DOHH2 (cell line): ENCODE measurements around the gene SAMD8.

Experiments
- H3F3A ChIP-seq: fragments of 200-600 bp; sonication (generic), shearing (Covaris generic); 2 replicates; pipeline ENCODE4 v1.6.0; 2016; ENCODE audit warnings: antibody characterized with exemption, mild to moderate bottlenecking; ENCODE audit not compliant: control insufficient read depth, insufficient read depth
- H3K27ac ChIP-seq: fragments of 200-600 bp; sonication (generic); 2 replicates; pipeline ENCODE4 v1.5.1; 2014; ENCODE audit warnings: low read depth, mild to moderate bottlenecking, low read length, moderate library complexity
- H3K27me3 ChIP-seq: fragments of 200-600 bp; sonication (generic); 2 replicates; pipeline ENCODE4 v1.6.1; 2014; ENCODE audit warnings: mild to moderate bottlenecking, low read length, mixed read lengths; ENCODE audit not compliant: control insufficient read depth
- H3K36me3 ChIP-seq: fragments of 200-600 bp; sonication (generic); 2 replicates; pipeline ENCODE4 v1.6.1; 2014; ENCODE audit warnings: mild to moderate bottlenecking, low read length, moderate library complexity, mixed read lengths; ENCODE audit not compliant: control insufficient read depth
- H3K4me1 ChIP-seq: fragments of 200-600 bp; sonication (generic); 2 replicates; pipeline ENCODE4 v1.6.1; 2014; ENCODE audit warnings: mild to moderate bottlenecking, low read length, mixed read lengths; ENCODE audit not compliant: control insufficient read depth
- H3K4me2 ChIP-seq: fragments of 200-600 bp; sonication (generic); 2 replicates; pipeline ENCODE4 v1.6.0; 2014; ENCODE audit warnings: mild to moderate bottlenecking, low read length, moderate library complexity
- H3K4me3 ChIP-seq: fragments of 200-600 bp; sonication (generic); 2 replicates; pipeline ENCODE4 v1.5.1; 2014; ENCODE audit warnings: mild to moderate bottlenecking, low read length, mixed read lengths
- H3K79me2 ChIP-seq: fragments of 200-600 bp; sonication (generic); 2 replicates; pipeline ENCODE4 v1.6.1; 2014; ENCODE audit warnings: mild to moderate bottlenecking, low read length, mixed read lengths; ENCODE audit not compliant: control insufficient read depth
- H3K9me2 ChIP-seq: fragments of 200-600 bp; sonication (generic); replicated peaks from 2 replicates; pipeline ENCODE4 v1.6.1; 2014; ENCODE audit warnings: mild to moderate bottlenecking, low read length, mixed read lengths; ENCODE audit not compliant: control insufficient read depth
- H3K9me3 ChIP-seq: fragments of 200-600 bp; sonication (generic); 2 replicates; pipeline ENCODE4 v1.6.1; 2014; ENCODE audit warnings: antibody characterized with exemption, low read length, mixed read lengths; ENCODE audit not compliant: control insufficient read depth, insufficient read depth
- H4K20me1 ChIP-seq: fragments of 200-600 bp; sonication (generic); 2 replicates; pipeline ENCODE4 v1.6.0; 2014; ENCODE audit warnings: low read depth, mild to moderate bottlenecking, antibody characterized with exemption, low read length, moderate library complexity; ENCODE audit not compliant: control insufficient read depth, insufficient read depth
- EZH2phosphoT487 ChIP-seq: fragments of 200-600 bp; sonication (generic); IDR thresholded peaks from 2 replicates; pipeline ENCODE4 v1.6.1; 2017; ENCODE audit warnings: borderline replicate concordance, mild to moderate bottlenecking, antibody characterized with exemption, low read length, moderate library complexity, mixed read lengths
- TF ChIP-seq, protein P1 (sequence below): fragments of 200-600 bp; sonication (generic); IDR thresholded peaks from one replicate; pipeline ENCODE4 v1.5.1; 2014; ENCODE audit warnings: antibody characterized with exemption, mild to moderate bottlenecking, low read depth, low read length; ENCODE audit not compliant: poor library complexity, severe bottlenecking

Gene SAMD8

DNA sequence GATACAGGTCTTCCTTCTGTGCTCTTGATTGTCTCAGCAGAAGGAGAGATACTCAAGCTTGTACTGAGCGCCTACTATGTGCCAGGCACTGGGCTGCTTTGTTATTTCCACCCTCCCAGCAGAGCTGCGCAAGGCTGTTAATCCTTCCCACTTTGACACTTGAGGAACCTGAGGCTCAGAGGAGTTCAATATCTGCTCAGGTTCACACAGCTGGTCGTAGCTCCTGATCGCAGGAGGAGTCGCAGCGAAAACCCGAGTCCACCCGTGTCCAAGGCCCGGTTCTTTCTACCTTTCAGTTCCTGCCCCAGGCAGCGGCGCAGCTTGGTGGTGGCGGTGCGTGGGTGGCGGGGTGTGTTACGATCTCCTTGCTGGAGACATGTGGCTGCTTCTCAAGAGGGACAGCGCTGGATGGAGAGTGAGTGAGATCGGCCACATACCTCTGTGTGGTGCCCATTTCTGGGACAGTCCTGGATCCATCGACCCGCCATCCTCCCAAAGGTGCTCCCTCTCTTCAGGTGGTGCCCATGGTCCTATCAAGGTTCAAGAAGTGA, 26.5 kb upstream of the SAMD8 start:
- Histone ChIP-seq H3K27ac (no peak overlapping the region), H3K36me3 (no peaks in the 10 kb centered on the region), H3K4me3 (no peak overlapping the region), H3K4me2 (no peak overlapping the region), H3K9me2 (no peaks in the 10 kb centered on the region), H3K79me2 (no peaks in the 10 kb centered on the region), H4K20me1 (no peaks in the 10 kb centered on the region), H3F3A (no peaks in the 10 kb centered on the region), H3K9me3 (no peaks in the 10 kb centered on the region), H3K27me3 (no peaks in the 10 kb centered on the region), H3K4me1 (no peaks in the 10 kb centered on the region)
- TF ChIP-seq, protein P1, sequence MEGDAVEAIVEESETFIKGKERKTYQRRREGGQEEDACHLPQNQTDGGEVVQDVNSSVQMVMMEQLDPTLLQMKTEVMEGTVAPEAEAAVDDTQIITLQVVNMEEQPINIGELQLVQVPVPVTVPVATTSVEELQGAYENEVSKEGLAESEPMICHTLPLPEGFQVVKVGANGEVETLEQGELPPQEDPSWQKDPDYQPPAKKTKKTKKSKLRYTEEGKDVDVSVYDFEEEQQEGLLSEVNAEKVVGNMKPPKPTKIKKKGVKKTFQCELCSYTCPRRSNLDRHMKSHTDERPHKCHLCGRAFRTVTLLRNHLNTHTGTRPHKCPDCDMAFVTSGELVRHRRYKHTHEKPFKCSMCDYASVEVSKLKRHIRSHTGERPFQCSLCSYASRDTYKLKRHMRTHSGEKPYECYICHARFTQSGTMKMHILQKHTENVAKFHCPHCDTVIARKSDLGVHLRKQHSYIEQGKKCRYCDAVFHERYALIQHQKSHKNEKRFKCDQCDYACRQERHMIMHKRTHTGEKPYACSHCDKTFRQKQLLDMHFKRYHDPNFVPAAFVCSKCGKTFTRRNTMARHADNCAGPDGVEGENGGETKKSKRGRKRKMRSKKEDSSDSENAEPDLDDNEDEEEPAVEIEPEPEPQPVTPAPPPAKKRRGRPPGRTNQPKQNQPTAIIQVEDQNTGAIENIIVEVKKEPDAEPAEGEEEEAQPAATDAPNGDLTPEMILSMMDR = no peak
- no peak for TF ChIP-seq EZH2phosphoT487

DNA sequence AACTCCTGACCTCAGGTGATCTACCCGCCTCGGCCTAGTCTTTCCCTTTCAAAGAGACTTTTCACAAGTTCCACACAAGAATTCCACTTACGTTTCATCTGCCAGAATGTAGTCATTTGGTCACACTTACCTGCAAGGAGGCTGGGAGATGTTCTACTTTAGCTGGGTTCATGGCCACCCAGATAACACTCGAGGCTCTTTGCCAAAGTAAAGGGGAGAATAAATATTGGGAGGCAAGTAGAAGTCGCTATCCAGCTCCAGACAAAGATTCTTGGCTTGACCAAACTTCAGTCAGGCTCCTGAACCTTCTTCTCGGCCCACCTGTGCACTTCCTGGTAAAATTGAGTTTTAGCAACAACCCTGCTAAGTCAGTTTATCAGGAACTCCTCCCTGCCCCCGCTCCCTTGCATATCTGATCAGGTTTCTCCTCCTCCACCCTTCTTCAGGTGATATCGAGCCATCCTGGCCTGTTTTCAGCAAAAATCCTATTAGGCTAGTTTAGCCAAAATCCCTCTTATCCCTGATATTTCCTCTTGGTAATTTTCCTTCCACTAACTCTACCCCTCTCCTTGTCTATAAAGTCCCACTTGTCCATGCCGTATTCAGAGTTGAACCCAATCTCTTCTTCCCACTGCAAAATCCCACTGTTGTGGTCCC, 25.1 kb upstream of the SAMD8 start:
- Histone ChIP-seq H3K27me3 (no peaks in the 10 kb centered on the region), H3K27ac (no peak overlapping the region), H3K36me3 (no peaks in the 10 kb centered on the region), H3K79me2 (no peaks in the 10 kb centered on the region), H3K9me2 (no peaks in the 10 kb centered on the region), H3K9me3 (no peaks in the 10 kb centered on the region), H3K4me3 (no peak overlapping the region), H4K20me1 (no peaks in the 10 kb centered on the region), H3K4me2 (no peak overlapping the region), H3K4me1 (peaks cover 5% of the 10 kb centered on the region), H3F3A (no peaks in the 10 kb centered on the region)
- TF ChIP-seq, protein P1 = no peak
- no peak for TF ChIP-seq EZH2phosphoT487

DNA sequence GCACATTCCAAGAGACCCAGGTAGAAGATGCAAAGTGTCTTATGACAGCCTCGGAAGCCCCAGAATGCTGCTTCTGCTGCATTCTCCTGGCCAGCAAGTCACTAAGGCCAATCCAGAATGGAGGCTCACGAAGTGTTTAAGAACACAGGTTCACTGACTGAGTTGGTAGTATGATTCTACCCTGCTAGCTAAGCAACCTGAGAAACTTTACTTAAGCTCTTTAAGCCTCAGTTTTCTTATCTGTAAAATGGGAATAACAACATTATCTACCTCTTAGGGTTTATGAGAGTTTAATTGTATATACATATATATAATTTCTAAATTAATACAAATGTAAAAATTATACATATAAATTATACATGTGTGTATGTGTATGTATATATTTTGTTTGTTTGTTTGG, 22.8 kb upstream of the SAMD8 start:
- Histone ChIP-seq H3K27me3 (no peaks in the 10 kb centered on the region), H3K79me2 (no peaks in the 10 kb centered on the region), H3K4me3 (no peak overlapping the region), H3K4me1 (peaks cover 6% of the 10 kb centered on the region), H4K20me1 (no peaks in the 10 kb centered on the region), H3K9me3 (no peaks in the 10 kb centered on the region), H3K27ac (no peak overlapping the region), H3K4me2 (no peak overlapping the region), H3K36me3 (no peaks in the 10 kb centered on the region), H3F3A (no peaks in the 10 kb centered on the region), H3K9me2 (no peaks in the 10 kb centered on the region)
- TF ChIP-seq, protein P1 = no peak
- TF ChIP-seq EZH2phosphoT487 = no peak
